GM18511 (cell line): ENCODE data around the gene CBX5.
"Not testable (repeated sequence)": the region's sequence is repeated elsewhere in the genome, so short reads cannot be mapped to it uniquely, and the experiment has no call there.

ENCODE experiments used
- ATAC-seq: cut with Tn5 transposase; IDR thresholded peaks from one replicate; pipeline ENCODE4 v1.9.1; 2021; ENCODE audit warnings: mild to moderate bottlenecking, moderate library complexity; ENCODE audit not compliant: unreplicated experiment

The CBX5 gene

GRCh38 chr12:54201001-54201794 lies 78.7 kb downstream of the CBX5 start:
- no peak for ATAC-seq

DNA sequence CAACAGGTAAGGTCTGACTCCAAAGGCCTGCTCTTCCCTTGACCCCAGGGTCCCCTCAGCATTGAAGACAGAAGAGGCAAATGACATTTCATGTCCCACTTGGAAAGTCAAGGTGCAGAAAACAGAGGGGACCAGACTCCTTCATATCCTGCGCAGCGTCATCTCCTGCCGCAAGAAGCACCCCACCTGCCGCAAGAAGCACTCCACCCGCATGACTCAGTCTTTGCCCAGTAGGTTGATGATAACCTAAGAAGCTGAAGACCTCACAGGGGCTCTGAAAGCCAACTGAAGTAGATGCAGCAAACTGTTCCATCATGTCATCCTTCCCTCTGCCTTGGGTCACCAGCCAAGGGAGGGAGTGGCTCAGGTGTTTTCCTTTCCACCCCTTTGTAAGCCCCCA lies 79.5 kb downstream of the CBX5 start:
- ATAC-seq, result no peak

DNA sequence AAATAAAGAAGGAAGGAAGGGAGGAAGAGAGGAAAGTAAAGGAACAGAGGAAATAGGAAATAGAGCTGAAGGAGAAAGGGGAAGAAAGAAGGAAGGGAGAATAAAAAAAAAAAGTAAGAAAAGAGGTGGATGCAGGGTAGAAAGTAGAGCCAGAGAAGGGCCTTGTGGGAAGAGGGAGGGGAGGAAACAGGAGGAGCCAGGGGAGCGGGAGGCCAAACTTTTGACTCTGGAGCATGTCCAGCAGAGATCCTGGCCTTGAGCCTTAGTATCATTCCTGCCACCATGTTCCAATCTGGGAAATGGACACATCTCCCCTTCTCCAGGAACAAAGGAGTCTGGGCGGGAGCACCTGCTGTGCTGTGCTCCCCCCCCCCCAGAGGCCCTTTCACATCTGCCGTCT lies 80.0 kb downstream of the CBX5 start:
- no peak for ATAC-seq

GRCh38 chr12:54199034-54199433 lies 80.9 kb downstream of the CBX5 start:
- no peak for ATAC-seq

DNA sequence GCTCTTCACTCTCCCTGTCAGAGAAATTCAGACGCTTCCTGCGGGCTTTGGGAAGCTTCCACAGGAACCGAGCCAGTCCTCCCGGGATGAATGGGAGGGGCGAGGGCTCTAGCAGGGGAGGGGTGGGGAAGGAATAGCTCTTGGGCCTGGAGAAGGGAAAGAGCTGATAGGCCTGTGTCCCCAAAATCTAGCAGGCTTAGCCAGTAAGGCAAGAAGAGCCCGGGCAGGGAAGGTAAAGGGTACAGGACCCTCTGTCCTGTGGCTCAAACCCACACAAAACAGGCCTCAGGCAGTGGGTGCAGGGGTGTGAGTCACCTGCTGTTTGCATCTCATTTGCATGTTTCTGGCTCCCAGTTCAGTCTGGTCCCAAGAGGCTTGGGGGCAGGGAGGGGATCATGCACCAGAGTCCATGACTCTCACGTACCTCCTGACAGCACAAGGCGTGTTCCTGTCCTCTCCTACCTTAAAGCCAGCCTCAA lies 82.5 kb downstream of the CBX5 start:
- ATAC-seq, result no peak

GRCh38 chr12:54197010-54197409 lies 82.9 kb downstream of the CBX5 start:
- no peak for ATAC-seq

DNA sequence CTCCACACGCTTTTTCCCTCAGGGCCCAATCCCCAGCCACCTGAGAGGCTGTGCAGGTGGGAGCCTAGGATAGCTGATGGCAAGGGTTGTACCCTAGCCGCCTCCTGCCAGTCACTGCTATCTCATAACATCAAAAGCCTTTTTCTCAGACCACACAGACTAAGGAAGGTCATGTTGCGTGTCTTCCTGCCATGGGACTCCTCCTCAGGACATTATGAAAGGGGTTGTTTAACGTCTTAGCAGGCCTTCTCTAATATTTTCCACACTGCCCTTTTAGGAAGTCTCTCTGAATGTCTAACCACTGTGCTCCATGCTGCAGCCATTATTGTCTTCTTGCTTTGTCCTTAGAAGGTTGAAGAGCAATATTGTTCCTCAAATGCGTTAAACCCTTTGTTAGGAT lies 83.5 kb downstream of the CBX5 start:
- ATAC-seq, result no peak

GRCh38 chr12:54195737-54196347 lies 84.1 kb downstream of the CBX5 start:
- ATAC-seq, result no peak

GRCh38 chr12:54195080-54195736 lies 84.7 kb downstream of the CBX5 start:
- ATAC-seq, result no peak

DNA sequence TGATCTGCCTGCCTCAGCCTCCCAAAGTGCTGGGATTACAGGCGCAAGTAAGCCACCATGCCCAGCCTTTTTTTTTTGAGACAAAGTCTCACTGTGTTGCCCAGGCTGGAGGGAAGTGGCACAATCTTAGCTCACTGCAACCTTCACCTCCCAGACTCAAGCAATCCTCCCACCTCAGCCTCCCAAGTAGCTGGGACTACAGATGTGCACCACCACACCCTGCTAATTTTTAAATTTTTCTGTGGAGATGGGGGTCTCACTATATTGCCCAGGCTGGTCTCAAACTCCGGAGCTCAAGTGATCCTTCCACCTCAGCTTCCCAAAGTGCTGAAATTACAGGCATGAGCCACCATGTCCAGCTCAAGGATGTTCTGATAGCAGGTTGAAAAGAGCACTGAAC lies 85.3 kb downstream of the CBX5 start:
- not testable (repeated sequence) for ATAC-seq

DNA sequence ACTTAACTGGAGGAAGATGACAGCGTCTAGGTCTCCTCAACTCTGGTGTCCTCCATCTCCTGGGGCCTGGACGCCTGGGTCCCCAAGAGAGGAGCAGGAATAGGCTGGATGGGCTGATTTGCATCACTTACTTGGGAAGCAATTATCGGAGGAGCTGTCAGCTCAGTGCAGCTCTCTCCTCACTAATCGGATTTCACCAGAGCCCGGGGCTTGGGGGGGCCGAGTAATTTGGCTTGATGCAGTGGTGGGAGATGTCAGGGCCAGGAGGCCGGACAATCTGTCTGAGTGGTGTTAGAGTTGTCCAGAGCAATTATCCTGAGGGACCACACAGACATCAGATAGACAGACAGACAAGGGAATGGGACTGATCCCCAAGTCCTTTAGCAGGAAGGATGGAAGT lies 86.5 kb downstream of the CBX5 start:
- ATAC-seq, result no peak

- ATAC-seq, result peak; percentile 40
Measured at GRCh38 chr12:54191550-54192022, 88.3 kb downstream of the CBX5 start.

DNA sequence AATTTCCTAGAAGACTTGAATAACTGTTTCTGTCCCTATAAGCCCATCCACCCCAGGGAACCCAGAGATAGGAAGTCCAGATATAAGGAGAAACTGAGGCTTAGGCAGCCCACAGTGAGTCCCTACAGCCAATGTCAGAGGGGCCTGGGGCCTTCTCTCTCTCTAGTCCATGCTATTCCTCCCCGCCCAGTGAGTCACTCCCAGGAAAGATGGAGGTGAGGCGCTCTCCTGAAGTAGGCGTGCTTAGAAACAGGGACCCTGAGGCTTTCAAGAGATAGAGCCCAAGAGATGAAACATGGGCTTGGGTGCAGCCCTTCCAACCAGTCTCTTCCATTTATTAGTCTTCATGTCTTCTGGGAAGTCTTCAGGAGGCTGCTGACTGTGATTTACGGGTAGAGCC lies 88.8 kb downstream of the CBX5 start:
- no peak for ATAC-seq

DNA sequence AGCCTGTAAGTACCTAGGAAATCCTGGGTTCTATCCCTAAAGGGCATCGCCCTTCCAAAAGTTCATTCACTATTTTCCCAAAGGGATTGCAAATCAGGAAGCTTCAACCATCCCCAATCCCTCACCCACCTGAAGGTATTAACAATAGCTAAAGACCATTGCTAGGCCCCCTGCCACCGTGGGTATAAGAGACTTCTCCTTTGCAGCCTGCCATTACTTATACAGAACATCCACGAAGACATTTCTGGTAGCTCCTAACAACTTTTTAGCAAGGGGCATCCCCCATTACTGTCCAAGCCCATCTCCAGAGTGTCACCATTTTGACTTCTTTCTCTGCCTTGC lies 90.8 kb downstream of the CBX5 start:
- ATAC-seq, result no peak

DNA sequence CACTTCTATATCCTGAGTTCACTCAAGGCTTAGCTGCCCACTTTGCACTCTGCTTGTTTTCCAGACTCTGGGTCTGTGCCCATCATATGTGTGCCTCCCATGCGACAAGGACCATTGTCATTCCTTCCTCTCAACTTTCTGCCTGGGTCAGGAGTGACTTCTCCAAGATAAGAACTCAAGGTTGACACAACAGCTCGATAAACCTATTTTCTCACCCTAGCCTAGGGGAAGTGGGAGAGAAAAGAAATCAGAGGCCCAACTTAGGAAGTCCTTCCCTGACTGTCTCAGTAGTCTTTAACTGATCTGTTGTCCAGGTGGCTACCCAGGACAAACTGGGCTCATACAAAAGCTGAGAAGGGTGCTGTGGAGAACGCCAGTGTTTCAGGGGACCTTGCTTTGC lies 92.8 kb downstream of the CBX5 start:
- no peak for ATAC-seq

DNA sequence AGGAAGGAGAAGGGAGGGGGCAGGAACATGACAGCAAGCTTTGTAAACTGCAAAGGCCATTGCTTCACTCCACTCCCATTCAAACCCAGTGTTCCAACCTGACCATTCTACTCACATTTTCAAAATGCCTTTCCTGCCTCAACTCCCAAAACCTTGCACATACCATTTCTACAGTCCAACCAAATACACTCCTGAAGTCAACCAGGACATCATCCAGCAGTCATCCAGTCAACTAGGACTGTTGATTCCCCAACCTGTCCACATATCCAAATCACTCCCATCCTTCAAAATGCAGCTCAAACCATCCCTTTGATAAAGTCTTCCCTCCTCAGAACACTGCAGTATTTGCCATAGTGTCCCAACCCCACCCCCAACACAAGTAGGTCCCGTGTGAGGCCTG lies 94.0 kb downstream of the CBX5 start:
- ATAC-seq, result no peak

- ATAC-seq, result not testable (repeated sequence)
Measured at GRCh38 chr12:54185297-54185696, 94.6 kb downstream of the CBX5 start.

DNA sequence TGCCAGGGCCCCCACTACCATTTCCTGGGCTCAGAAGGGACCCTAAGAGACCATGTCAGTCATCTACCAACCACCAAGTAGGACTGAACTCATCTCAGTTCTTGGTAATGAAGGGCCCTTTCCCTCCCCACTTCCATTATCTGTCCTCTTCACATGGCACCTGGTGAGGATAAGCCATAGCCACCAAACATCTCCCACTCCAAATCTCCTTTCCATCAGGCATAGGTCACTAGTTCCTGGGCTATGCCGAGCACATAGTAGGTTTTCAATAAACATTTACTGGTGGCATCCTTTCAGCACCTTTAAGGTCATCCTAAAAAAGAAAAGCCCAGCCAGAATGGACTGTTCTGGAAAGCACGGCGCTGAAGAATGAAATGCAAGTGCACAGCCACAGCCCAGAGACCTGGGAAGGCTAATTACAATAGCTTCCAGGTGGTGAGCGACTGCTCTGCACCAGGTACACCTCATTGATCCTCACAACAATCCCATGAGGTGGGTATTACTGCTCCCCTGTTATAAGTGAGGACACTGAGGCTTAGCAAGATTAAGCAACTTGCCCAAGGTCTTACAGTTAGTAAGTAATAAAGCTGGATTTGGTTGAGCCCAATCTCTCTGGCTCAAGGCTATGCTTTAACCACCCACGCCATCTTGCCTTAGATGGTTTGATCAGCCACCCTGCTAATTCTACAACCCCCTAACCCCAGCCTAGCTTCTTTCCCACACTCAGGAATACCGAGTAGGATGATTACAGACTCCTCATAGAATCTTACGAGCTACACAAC lies 95.7 kb downstream of the CBX5 start:
- no peak for ATAC-seq

DNA sequence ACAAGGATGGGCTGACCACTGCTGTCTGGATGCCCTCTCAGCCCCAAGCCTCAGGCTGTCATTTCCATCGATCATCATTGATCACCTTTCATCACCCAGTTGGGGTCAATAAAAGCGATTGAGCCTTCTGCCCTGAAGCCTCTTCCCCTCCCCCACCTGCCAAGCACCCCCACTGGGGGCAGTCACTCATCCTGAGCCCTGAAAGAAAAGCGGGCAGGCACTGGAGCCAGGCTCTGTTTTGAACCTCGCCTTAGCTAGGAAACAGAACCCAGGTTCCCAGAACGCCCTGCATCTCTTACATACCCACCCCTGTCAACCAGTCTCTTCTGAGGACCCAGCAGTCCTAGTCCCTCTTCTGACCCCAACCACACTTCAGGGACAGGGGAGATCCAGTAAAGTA lies 96.9 kb downstream of the CBX5 start:
- no peak for ATAC-seq

GRCh38 chr12:54182086-54182485 lies 97.8 kb downstream of the CBX5 start:
- no peak for ATAC-seq
